ENCODE measurements around the gene PTMS. TPM values are rescaled to one million over a fixed set of nuclear protein-coding genes. Genes with fewer than 3 reads are reported as not detected.

PTMS gene
- total and polyA plus RNA-seq, 4 donors: 65.6 to 801 (median 249) TPM

- peaks cover 0 to 2% (median 0%) of the 10 kb centered on the region in 4 donors for H3K9me3 ChIP-seq (ENCODE audit: control insufficient read depth in 4 of 4, insufficient read depth in 3 of 4, low read length in 3 of 4)
- H3K4me1 ChIP-seq (ENCODE audit: control insufficient read depth in 5 of 5, insufficient read depth in 5 of 5, low read length in 5 of 5): peaks cover 0 to 32% (median 6%) of the 10 kb centered on the region in 5 donors
- no peak for ATAC-seq (ENCODE audit: insufficient read depth, low FRiP score)
- H3K4me3 ChIP-seq: no peak overlapping the region
- TF ChIP-seq CTCF (IDR thresholded peaks at IDR 0.05; ENCODE audit: control extremely low read depth, extremely low read depth): no peak
- H3K27ac ChIP-seq (ENCODE audit: low read depth in 1 of 2, low read length in 1 of 2): peak overlapping the region in 1 of 2 donors; percentile 33
- no peak for DNase-seq
- 81 to 92% methylated on average over 16 of the region's 16 CpGs for WGBS, 2 donors
- peaks cover 0 to 2% (median 0%) of the 10 kb centered on the region in 3 donors for H3K27me3 ChIP-seq (ENCODE audit: control insufficient read depth in 3 of 3, insufficient read depth in 3 of 3, low read length in 2 of 3)
- H3K36me3 ChIP-seq (ENCODE audit: control insufficient read depth in 4 of 4, insufficient read depth in 4 of 4, low read length in 4 of 4): peaks cover 0 to 15% (median 7%) of the 10 kb centered on the region in 4 donors
- H3K9ac ChIP-seq (ENCODE audit: insufficient read depth in 1 of 2, low read length in 2 of 2): no peak overlapping the region
These were observed 9.3 kb downstream of the PTMS start for GRCh38 chr12:6775185-6776174.

GRCh38 chr12:6777386-6777785, 11.2 kb downstream of the PTMS start:
- Histone ChIP-seq H3K9ac (ENCODE audit: insufficient read depth in 1 of 2, low read length in 2 of 2) (no peak overlapping the region), H3K36me3 (ENCODE audit: control insufficient read depth in 4 of 4, insufficient read depth in 4 of 4, low read length in 4 of 4) (peaks cover 0 to 2% (median 0%) of the 10 kb centered on the region in 4 donors), H3K9me3 (ENCODE audit: control insufficient read depth in 4 of 4, insufficient read depth in 3 of 4, low read length in 3 of 4) (peaks cover 0 to 2% (median 0%) of the 10 kb centered on the region in 4 donors), H3K27ac (ENCODE audit: low read depth in 1 of 2, low read length in 1 of 2) (no peak overlapping the region), H3K4me3 (no peak overlapping the region), H3K27me3 (ENCODE audit: control insufficient read depth in 3 of 3, insufficient read depth in 3 of 3, low read length in 2 of 3) (peaks cover 0 to 2% (median 0%) of the 10 kb centered on the region in 3 donors), H3K4me1 (ENCODE audit: control insufficient read depth in 5 of 5, insufficient read depth in 5 of 5, low read length in 5 of 5) (peaks cover 0 to 25% (median 6%) of the 10 kb centered on the region in 5 donors)
- ATAC-seq (ENCODE audit: insufficient read depth, low FRiP score) (no peak), DNase-seq (no peak)
- 96 to 99% methylated on average over 5 of the region's 5 CpGs for WGBS, 2 donors
- TF ChIP-seq CTCF (IDR thresholded peaks at IDR 0.05; ENCODE audit: control extremely low read depth, extremely low read depth): no peak

- DNase-seq (no peak), ATAC-seq (ENCODE audit: insufficient read depth, low FRiP score) (no peak)
- Histone ChIP-seq H3K4me3 (no peak overlapping the region), H3K36me3 (ENCODE audit: control insufficient read depth in 4 of 4, insufficient read depth in 4 of 4, low read length in 4 of 4) (peaks cover 0 to 2% (median 0%) of the 10 kb centered on the region in 4 donors), H3K27ac (ENCODE audit: low read depth in 1 of 2, low read length in 1 of 2) (peak overlapping the region in 1 of 2 donors; percentile 69), H3K9ac (ENCODE audit: insufficient read depth in 1 of 2, low read length in 2 of 2) (no peak overlapping the region), H3K9me3 (ENCODE audit: control insufficient read depth in 4 of 4, insufficient read depth in 3 of 4, low read length in 3 of 4) (peaks cover 0 to 2% (median 0%) of the 10 kb centered on the region in 4 donors), H3K27me3 (ENCODE audit: control insufficient read depth in 3 of 3, insufficient read depth in 3 of 3, low read length in 2 of 3) (peaks cover 0 to 1% (median 0%) of the 10 kb centered on the region in 3 donors), H3K4me1 (ENCODE audit: control insufficient read depth in 5 of 5, insufficient read depth in 5 of 5, low read length in 5 of 5) (peaks cover 0 to 22% (median 4%) of the 10 kb centered on the region in 5 donors)
- no peak for TF ChIP-seq CTCF (IDR thresholded peaks at IDR 0.05; ENCODE audit: control extremely low read depth, extremely low read depth)
- WGBS, 2 donors: 60 to 64% methylated on average over 14 of the region's 14 CpGs
These were observed 12.0 kb downstream of the PTMS start for GRCh38 chr12:6778217-6778573.

Measured in lung (tissue), 12 donors.